GM06990 (cell line): ENCODE results near the gene SPTA1.

ENCODE experiments used
- DNase-seq: peaks from one replicate; pipeline ENCODE4 v3.0.0-alpha.2; 2011; ENCODE audit not compliant: insufficient read length; ENCODE audit errors: extremely low read depth
- H3K27me3 ChIP-seq: replicated peaks from 2 replicates; pipeline ENCODE4 v1.6.0; 2011; ENCODE audit warnings: low read length; ENCODE audit not compliant: control insufficient read depth, insufficient read depth
- H3K36me3 ChIP-seq: 2 replicates; pipeline ENCODE4 v1.5.1; 2011; ENCODE audit warnings: low read length; ENCODE audit not compliant: control insufficient read depth, insufficient read depth
- H3K4me3 ChIP-seq: replicated peaks from 2 replicates; pipeline ENCODE4 v1.5.1; 2011; ENCODE audit warnings: low read depth, mild to moderate bottlenecking, control low read depth, low read length
- CTCF ChIP-seq: IDR thresholded peaks from 2 replicates; pipeline ENCODE4 v1.5.1; 2011; ENCODE audit warnings: low read length, control low read depth, mild to moderate bottlenecking, inconsistent platforms; ENCODE audit not compliant: insufficient read depth, poor library complexity, severe bottlenecking

Gene SPTA1

GRCh38 chr1:158716335-158716734 is 29.8 kb upstream of the SPTA1 start:
- DNase-seq = peak; percentile 13
- TF ChIP-seq CTCF = no peak
- Histone ChIP-seq H3K27me3 (no peaks in the 10 kb centered on the region), H3K4me3 (no peak overlapping the region), H3K36me3 (no peaks in the 10 kb centered on the region)

DNA sequence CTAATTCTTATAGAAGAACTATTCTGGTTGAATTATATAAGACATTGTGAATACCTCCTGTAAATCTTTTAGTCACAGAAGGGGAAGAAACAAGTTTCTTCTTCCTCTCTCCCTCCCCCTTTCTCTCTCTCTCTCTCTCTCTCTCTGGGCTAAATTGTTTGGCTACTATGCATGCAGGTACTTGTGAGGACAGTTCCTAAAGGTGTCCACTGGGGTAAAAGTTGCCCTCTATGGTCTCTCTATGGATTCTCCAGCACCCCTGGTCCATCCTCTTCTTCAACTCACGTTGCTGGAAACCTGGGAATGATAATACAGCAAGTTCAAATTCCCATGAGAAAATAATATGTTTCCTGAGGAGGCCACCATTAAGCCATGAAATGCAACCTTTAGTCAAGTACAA is 28.2 kb upstream of the SPTA1 start:
- Histone ChIP-seq H3K4me3 (no peak overlapping the region), H3K36me3 (no peaks in the 10 kb centered on the region), H3K27me3 (no peaks in the 10 kb centered on the region)
- DNase-seq = no peak
- TF ChIP-seq CTCF = no peak

GRCh38 chr1:158711098-158711497 is 24.6 kb upstream of the SPTA1 start:
- TF ChIP-seq CTCF = no peak
- Histone ChIP-seq H3K36me3 (no peaks in the 10 kb centered on the region), H3K27me3 (no peaks in the 10 kb centered on the region), H3K4me3 (no peak overlapping the region)
- DNase-seq = no peak

DNA sequence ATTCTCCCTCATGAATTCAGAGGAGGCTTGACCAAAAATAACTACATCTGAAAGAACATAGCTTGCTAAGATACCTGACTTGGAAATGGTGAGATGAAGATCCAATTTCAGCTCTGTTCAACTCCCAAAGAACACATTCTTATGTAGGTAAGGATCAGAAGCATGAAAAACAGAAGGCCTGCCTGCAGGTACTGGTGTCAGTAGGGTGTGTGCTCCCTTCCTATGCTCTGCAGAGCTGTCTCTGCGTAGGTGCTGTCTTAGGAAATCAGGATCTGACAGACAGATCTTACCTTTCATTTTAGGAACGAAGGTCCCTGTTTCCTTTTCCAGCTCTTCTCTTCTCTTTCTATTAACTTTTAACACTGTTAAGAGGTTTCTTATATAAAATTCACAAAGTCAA is 19.6 kb upstream of the SPTA1 start:
- Histone ChIP-seq H3K4me3 (no peak overlapping the region), H3K36me3 (no peaks in the 10 kb centered on the region), H3K27me3 (no peaks in the 10 kb centered on the region)
- no peak for TF ChIP-seq CTCF
- no peak for DNase-seq

GRCh38 chr1:158700552-158700951 is 14.0 kb upstream of the SPTA1 start, which contains the start of gene OR6K2:
Gene OR6K2 (minus strand): TSS chr1:158700652. CDS start chr1:158700652, 0 bp downstream.
- no peaks in the 10 kb centered on the region for H3K36me3 ChIP-seq
- H3K4me3 ChIP-seq = no peak within 1 kb of the TSS
- no peak for TF ChIP-seq CTCF
- no peaks in the 10 kb centered on the region for H3K27me3 ChIP-seq
- no peak for DNase-seq

DNA sequence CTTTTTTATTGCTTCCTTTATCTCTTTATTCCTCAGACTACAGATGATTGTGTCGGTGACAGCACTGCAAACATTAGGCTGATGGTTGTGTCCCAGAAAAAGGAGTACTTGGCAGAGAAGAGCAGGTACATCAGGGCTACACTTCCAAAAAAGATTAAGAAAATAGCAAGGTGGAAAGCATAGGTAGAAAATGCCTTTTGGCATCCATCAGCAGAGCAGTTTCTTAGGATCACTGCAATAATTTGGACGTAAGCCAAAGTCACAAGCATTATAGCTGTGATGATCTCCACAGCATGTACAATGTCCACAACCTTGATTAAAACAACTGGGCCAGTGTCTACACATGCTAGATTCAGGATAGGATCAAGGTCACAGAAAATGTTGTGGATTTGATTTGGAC is 8.1 kb upstream of the SPTA1 start:
- DNase-seq = no peak
- Histone ChIP-seq H3K36me3 (no peaks in the 10 kb centered on the region), H3K27me3 (no peaks in the 10 kb centered on the region), H3K4me3 (no peak overlapping the region)
- no peak for TF ChIP-seq CTCF
